HG02885 (cell line): ENCODE measurements around the gene POLD3.

Experiments
- ATAC-seq: cut with Tn5 transposase; IDR thresholded peaks from one replicate; pipeline ENCODE4 v1.9.1; 2021; ENCODE audit warnings: mild to moderate bottlenecking; ENCODE audit not compliant: unreplicated experiment, poor library complexity

The POLD3 gene

GRCh38 chr11:74671520-74672196 is 79.3 kb downstream of the POLD3 start:
- no peak for ATAC-seq

GRCh38 chr11:74672332-74672955 is 80.1 kb downstream of the POLD3 start:
- ATAC-seq: no peak

GRCh38 chr11:74672956-74673692 is 80.7 kb downstream of the POLD3 start:
- ATAC-seq: no peak

- ATAC-seq: no peak
Measured at GRCh38 chr11:74673693-74674360, 81.4 kb downstream of the POLD3 start.

- ATAC-seq: no peak
Measured at GRCh38 chr11:74675761-74676160, 83.4 kb downstream of the POLD3 start.

- no peak for ATAC-seq
Measured at GRCh38 chr11:74676596-74676995, 84.2 kb downstream of the POLD3 start.

GRCh38 chr11:74677131-74677530 is 84.7 kb downstream of the POLD3 start:
- ATAC-seq: no peak

- no peak for ATAC-seq
Measured at GRCh38 chr11:74678041-74678440, 85.7 kb downstream of the POLD3 start.

- ATAC-seq: no peak
Measured at GRCh38 chr11:74678591-74679512, 86.5 kb downstream of the POLD3 start.

GRCh38 chr11:74679513-74679865 is 87.1 kb downstream of the POLD3 start:
- no peak for ATAC-seq

GRCh38 chr11:74680035-74680671 is 87.8 kb downstream of the POLD3 start:
- ATAC-seq: no peak

- ATAC-seq: no peak
Measured at GRCh38 chr11:74680703-74681531, 88.5 kb downstream of the POLD3 start.

GRCh38 chr11:74681686-74682651 is 89.6 kb downstream of the POLD3 start:
- no peak for ATAC-seq

- no peak for ATAC-seq
Measured at GRCh38 chr11:74682731-74683278, 90.4 kb downstream of the POLD3 start.

GRCh38 chr11:74683279-74683871 is 91.0 kb downstream of the POLD3 start:
- no peak for ATAC-seq

GRCh38 chr11:74683941-74684481 is 91.6 kb downstream of the POLD3 start:
- ATAC-seq: no peak

GRCh38 chr11:74684661-74685060 is 92.3 kb downstream of the POLD3 start:
- no peak for ATAC-seq
